ENCODE measurements around the gene PDE3B. TPM values are rescaled to one million over a fixed set of nuclear protein-coding genes. Genes with fewer than 3 reads are reported as not detected.

PDE3B gene
- total and polyA plus RNA-seq, 9 of the 15 experiments (the other 6 are each of a cell fraction or from before 2014, with no cell fraction given), result 2.3 to 22.5 (median 12.2) TPM

DNA sequence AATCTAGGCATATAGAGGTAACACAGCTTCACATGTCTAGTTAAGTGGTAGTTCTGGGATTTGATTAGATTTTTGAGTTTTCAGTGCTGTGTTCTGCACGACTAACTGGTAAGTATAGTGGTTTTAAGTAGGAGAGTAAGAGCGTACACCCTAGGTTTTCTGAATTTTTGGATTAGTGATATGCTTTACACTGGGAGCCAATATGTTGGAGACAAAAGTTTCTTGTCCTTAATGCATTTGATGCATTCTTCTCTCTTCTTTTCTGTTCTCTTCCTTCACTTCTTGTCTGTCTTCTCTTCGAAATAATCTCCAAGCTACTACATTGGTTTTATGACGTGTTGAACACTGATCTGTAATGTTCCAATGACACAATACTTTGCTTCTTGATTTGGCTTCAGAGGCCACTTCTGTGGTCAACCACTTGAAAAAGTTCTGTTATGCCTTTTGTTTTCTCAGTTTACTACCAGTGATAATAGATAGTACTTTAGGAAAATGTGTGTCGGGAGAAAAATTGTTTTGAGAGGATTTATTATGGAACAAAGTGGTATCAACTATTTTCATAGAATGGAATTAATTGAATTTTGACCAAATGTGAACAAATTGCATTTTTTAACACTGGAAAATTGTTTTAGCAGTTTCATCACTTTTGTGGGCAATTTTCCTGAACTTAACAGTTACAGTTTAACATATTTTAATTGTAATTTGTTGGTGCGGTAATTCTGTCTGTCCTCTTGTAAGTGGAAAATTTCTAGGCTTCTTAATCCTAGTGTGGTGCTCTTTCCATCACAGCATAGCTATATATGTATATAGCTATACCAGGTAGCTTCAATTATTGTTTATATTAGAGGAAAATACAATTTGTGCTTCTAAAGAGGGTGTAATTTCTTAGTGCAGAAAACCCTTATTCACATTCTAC, 2.6 kb downstream of the PDE3B start (continued):
- TF ChIP-seq HMG20B (CRISPR knock-in tag; IDR thresholded peaks at IDR 0.05) (no peak), TRIM28 (IDR thresholded peaks at IDR 0.05) (no peak), CTCFL (IDR thresholded peaks at IDR 0.05; ENCODE audit: borderline replicate concordance, insufficient read depth, low read depth, low read length, poor library complexity, severe bottlenecking) (no peak), EZH2 (IDR thresholded peaks at IDR 0.05; ENCODE audit: borderline replicate concordance, low read depth, low read length) (no peak), SMARCA5 (IDR thresholded peaks at IDR 0.05) (no peak), PTBP1 (IDR thresholded peaks at IDR 0.05; ENCODE audit: low read depth, low read length) (no peak), KAT2B (IDR thresholded peaks at IDR 0.05; ENCODE audit: low read depth, low read length) (no peak), POLR2A (conservative IDR thresholded peaks at IDR 0.05) (no peak), FOXA3 (CRISPR knock-in tag; conservative IDR thresholded peaks at IDR 0.05 in 1 of 2, IDR thresholded peaks at IDR 0.05 in 1 of 2) (no peak), THAP12 (CRISPR knock-in tag; IDR thresholded peaks at IDR 0.05) (no peak), BCOR (IDR thresholded peaks at IDR 0.05) (no peak), SUPT5H (IDR thresholded peaks at IDR 0.05) (no peak), ATF1 (CRISPR knock-in tag; IDR thresholded peaks at IDR 0.05) (no peak), ATF1 (tag; IDR thresholded peaks at IDR 0.05) (peak; percentile 82), SNIP1 (IDR thresholded peaks at IDR 0.05; ENCODE audit: low read depth) (no peak), MEF2D (tag; conservative IDR thresholded peaks at IDR 0.05; ENCODE audit: low read depth) (no peak), ZKSCAN1 (IDR thresholded peaks at IDR 0.05; ENCODE audit: low read depth, low read length) (no peak), CREM (IDR thresholded peaks at IDR 0.05; ENCODE audit: low read depth) (peak; percentile 79), SREBF1 (IDR thresholded peaks at IDR 0.05; ENCODE audit: borderline replicate concordance, low read depth, low read length) (no peak), MTF1 (CRISPR knock-in tag; IDR thresholded peaks at IDR 0.05; ENCODE audit: borderline replicate concordance) (no peak)
- TF ChIP-seq, protein P1, sequence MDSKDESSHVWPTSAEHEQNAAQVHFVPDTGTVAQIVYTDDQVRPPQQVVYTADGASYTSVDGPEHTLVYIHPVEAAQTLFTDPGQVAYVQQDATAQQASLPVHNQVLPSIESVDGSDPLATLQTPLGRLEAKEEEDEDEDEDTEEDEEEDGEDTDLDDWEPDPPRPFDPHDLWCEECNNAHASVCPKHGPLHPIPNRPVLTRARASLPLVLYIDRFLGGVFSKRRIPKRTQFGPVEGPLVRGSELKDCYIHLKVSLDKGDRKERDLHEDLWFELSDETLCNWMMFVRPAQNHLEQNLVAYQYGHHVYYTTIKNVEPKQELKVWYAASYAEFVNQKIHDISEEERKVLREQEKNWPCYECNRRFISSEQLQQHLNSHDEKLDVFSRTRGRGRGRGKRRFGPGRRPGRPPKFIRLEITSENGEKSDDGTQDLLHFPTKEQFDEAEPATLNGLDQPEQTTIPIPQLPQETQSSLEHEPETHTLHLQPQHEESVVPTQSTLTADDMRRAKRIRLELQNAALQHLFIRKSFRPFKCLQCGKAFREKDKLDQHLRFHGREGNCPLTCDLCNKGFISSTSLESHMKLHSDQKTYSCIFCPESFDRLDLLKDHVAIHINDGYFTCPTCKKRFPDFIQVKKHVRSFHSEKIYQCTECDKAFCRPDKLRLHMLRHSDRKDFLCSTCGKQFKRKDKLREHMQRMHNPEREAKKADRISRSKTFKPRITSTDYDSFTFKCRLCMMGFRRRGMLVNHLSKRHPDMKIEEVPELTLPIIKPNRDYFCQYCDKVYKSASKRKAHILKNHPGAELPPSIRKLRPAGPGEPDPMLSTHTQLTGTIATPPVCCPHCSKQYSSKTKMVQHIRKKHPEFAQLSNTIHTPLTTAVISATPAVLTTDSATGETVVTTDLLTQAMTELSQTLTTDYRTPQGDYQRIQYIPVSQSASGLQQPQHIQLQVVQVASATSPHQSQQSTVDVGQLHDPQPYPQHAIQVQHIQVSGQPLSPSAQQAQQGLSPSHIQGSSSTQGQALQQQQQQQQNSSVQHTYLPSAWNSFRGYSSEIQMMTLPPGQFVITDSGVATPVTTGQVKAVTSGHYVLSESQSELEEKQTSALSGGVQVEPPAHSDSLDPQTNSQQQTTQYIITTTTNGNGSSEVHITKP (IDR thresholded peaks at IDR 0.05; ENCODE audit: partially characterized antibody), result no peak

All from K562 (cell line).